AG09309 (cell line): ENCODE data around the gene MYO3B.

Experiments used
- DNase-seq: peaks from one replicate; pipeline ENCODE4 v3.0.0-alpha.2; 2010; ENCODE audit warnings: low read depth
- H3K4me3 ChIP-seq: 2 replicates; pipeline ENCODE4 v1.5.1; 2011; ENCODE audit warnings: mild to moderate bottlenecking, low read depth, low read length, moderate library complexity; ENCODE audit not compliant: control insufficient read depth
- CTCF ChIP-seq: IDR thresholded peaks from 2 replicates; pipeline ENCODE4 v1.5.1; 2011; ENCODE audit warnings: mild to moderate bottlenecking, low read depth, low read length, inconsistent platforms; ENCODE audit not compliant: insufficient read depth, control insufficient read depth; ENCODE audit errors: missing control alignments

MYO3B gene

GRCh38 chr2:170180031-170180566 is 2.2 kb downstream of the MYO3B start:
- no peak for TF ChIP-seq CTCF
- no peak for DNase-seq

GRCh38 chr2:170181602-170182001 is 3.7 kb downstream of the MYO3B start:
- no peak overlapping the region for H3K4me3 ChIP-seq
- no peak for TF ChIP-seq CTCF
- no peak for DNase-seq

More at GRCh38 chr2:170180031-170180566, 2.2 kb downstream of the MYO3B start:
- H3K4me3 ChIP-seq: no peak overlapping the region

GRCh38 chr2:170185319-170185718 is 7.4 kb downstream of the MYO3B start:
- H3K4me3 ChIP-seq: no peak overlapping the region
- DNase-seq: no peak
- no peak for TF ChIP-seq CTCF

GRCh38 chr2:170189757-170190156 is 11.8 kb downstream of the MYO3B start:
- DNase-seq: no peak
- no peak overlapping the region for H3K4me3 ChIP-seq
- no peak for TF ChIP-seq CTCF

- TF ChIP-seq CTCF: no peak
- H3K4me3 ChIP-seq: no peak overlapping the region
- DNase-seq: no peak
These were observed 12.2 kb downstream of the MYO3B start for GRCh38 chr2:170190172-170190571.

- no peak overlapping the region for H3K4me3 ChIP-seq
- TF ChIP-seq CTCF: no peak
- no peak for DNase-seq
These were observed 13.4 kb downstream of the MYO3B start for GRCh38 chr2:170191166-170191866.
